KMS-11 (cell line): ENCODE results near the gene REN.

Source experiments
- H2AFZ ChIP-seq: fragments of 200-600 bp; sonication (generic); 2 replicates; pipeline ENCODE4 v1.6.1; 2016; ENCODE audit warnings: antibody characterized with exemption, mixed run types, low read depth
- H3K27ac ChIP-seq: fragments of 200-600 bp; sonication (generic); 2 replicates; pipeline ENCODE4 v1.6.1; 2016; ENCODE audit warnings: mild to moderate bottlenecking, mixed run types
- H3K27me3 ChIP-seq: fragments of 200-600 bp; sonication (generic); 2 replicates; pipeline ENCODE4 v1.6.1; 2017; ENCODE audit warnings: mild to moderate bottlenecking, low read depth, mixed run types, moderate library complexity; ENCODE audit not compliant: insufficient read depth
- H3K36me3 ChIP-seq: fragments of 200-600 bp; sonication (generic); 2 replicates; pipeline ENCODE4 v1.6.1; 2017; ENCODE audit warnings: mild to moderate bottlenecking, mixed run types; ENCODE audit not compliant: insufficient read depth
- H3K4me1 ChIP-seq: fragments of 200-600 bp; sonication (generic); 2 replicates; pipeline ENCODE4 v1.6.1; 2016; ENCODE audit warnings: mild to moderate bottlenecking, low read depth, mixed run types; ENCODE audit not compliant: poor library complexity, severe bottlenecking
- H3K4me2 ChIP-seq: fragments of 200-600 bp; sonication (generic); 2 replicates; pipeline ENCODE4 v1.7.0; 2016; ENCODE audit warnings: mild to moderate bottlenecking, mixed run types
- H3K4me3 ChIP-seq: fragments of 200-600 bp; sonication (generic); IDR thresholded peaks from 2 replicates; pipeline ENCODE4 v1.6.1; 2017; ENCODE audit warnings: low read depth, low read length, mixed read lengths; ENCODE audit not compliant: insufficient read depth
- H3K79me2 ChIP-seq: fragments of 200-600 bp; sonication (generic); 2 replicates; pipeline ENCODE4 v1.6.1; 2016; ENCODE audit warnings: low read depth, mixed run types; ENCODE audit not compliant: insufficient read depth
- H3K9ac ChIP-seq: fragments of 200-600 bp; sonication (generic); 2 replicates; pipeline ENCODE4 v1.6.1; 2016; ENCODE audit warnings: mild to moderate bottlenecking, mixed run types
- H4K20me1 ChIP-seq: fragments of 200-600 bp; sonication (generic); 2 replicates; pipeline ENCODE4 v1.6.1; 2016; ENCODE audit warnings: mild to moderate bottlenecking, mixed run types; ENCODE audit not compliant: insufficient read depth
- CTCF ChIP-seq: fragments of 200-600 bp; sonication (generic); conservative IDR thresholded peaks from 2 replicates; pipeline ENCODE4 v1.6.1; 2017; ENCODE audit warnings: low read depth, mild to moderate bottlenecking, antibody characterized with exemption, low read length, moderate library complexity, mixed read lengths

REN gene

GRCh38 chr1:204194080-204194479 lies 27.9 kb upstream of the REN start:
- H3K27me3 ChIP-seq, result peaks cover 12% of the 10 kb centered on the region; the same call in 1 of the 2 replicates
- H4K20me1 ChIP-seq, result no peaks in the 10 kb centered on the region; the same call in 1 of the 2 replicates
- H2AFZ ChIP-seq, result no peak overlapping the region
- H3K4me3 ChIP-seq, result no peak overlapping the region
- TF ChIP-seq CTCF, result no peak
- H3K27ac ChIP-seq, result no peak overlapping the region
- H3K36me3 ChIP-seq, result no peaks in the 10 kb centered on the region
- no peak overlapping the region for H3K4me2 ChIP-seq
- H3K9ac ChIP-seq, result no peak overlapping the region
- H3K4me1 ChIP-seq, result no peaks in the 10 kb centered on the region
- H3K79me2 ChIP-seq, result no peaks in the 10 kb centered on the region

- TF ChIP-seq CTCF, result no peak
- no peaks in the 10 kb centered on the region for H3K4me1 ChIP-seq
- no peaks in the 10 kb centered on the region; the same call in 1 of the 2 replicates for H4K20me1 ChIP-seq
- no peak overlapping the region for H3K4me3 ChIP-seq
- H3K36me3 ChIP-seq, result no peaks in the 10 kb centered on the region
- no peak overlapping the region for H3K27ac ChIP-seq
- H3K4me2 ChIP-seq, result no peak overlapping the region
- H2AFZ ChIP-seq, result no peak overlapping the region
- no peaks in the 10 kb centered on the region for H3K79me2 ChIP-seq
- peaks cover 12% of the 10 kb centered on the region; the same call in 1 of the 2 replicates for H3K27me3 ChIP-seq
- no peak overlapping the region for H3K9ac ChIP-seq
These were observed 26.6 kb upstream of the REN start for GRCh38 chr1:204192589-204193352.

DNA sequence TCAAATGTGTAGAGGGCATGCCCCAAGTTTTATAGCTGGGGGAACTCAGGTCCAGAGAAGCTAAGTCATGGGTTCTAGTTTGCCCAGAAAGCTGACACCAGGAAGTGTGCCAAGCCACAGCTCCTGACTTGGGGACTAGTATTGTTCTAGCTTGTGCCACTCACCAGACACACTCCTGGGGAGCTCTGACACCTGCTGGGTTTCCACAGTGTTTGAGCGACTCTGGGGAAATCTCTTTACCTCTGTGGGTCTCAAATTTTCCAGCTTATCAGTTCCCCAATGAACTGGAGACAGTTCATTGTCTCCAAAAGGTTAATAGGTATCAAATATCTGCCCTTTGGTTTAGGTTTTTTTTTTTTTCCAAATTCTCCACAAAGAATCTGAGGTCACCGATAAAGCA lies 25.9 kb upstream of the REN start:
- Histone ChIP-seq H3K9ac (no peak overlapping the region), H4K20me1 (no peaks in the 10 kb centered on the region; the same call in 1 of the 2 replicates), H3K4me1 (no peaks in the 10 kb centered on the region), H3K27ac (no peak overlapping the region), H3K79me2 (no peaks in the 10 kb centered on the region), H3K4me2 (no peak overlapping the region), H3K36me3 (no peaks in the 10 kb centered on the region), H3K27me3 (peaks cover 12% of the 10 kb centered on the region; the same call in 1 of the 2 replicates), H2AFZ (no peak overlapping the region), H3K4me3 (no peak overlapping the region)
- no peak for TF ChIP-seq CTCF

DNA sequence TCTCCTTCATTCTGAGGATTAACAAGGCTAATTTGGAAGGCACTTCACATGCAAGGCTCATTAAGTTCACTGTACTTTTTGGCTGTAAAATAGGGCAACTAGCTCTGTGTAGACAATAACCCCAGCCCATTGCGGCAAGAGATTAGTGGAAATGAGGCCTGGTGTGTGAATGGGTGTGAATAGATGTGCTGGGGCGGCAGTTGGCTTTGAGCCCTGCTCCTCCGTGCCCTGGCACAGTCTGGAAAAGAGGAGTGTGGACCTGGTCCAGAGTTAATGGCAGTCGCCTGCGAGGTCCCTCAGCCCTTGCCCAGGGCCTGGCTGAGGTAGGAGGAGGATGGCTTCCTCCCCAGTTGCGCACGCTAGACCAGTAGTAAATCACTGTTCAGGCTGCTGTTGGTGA lies 25.3 kb upstream of the REN start:
- no peaks in the 10 kb centered on the region for H3K36me3 ChIP-seq
- H3K4me1 ChIP-seq, result no peaks in the 10 kb centered on the region
- H3K4me3 ChIP-seq, result no peak overlapping the region
- H3K27ac ChIP-seq, result no peak overlapping the region
- H4K20me1 ChIP-seq, result no peaks in the 10 kb centered on the region; the same call in 1 of the 2 replicates
- no peak overlapping the region for H3K4me2 ChIP-seq
- H3K27me3 ChIP-seq, result peaks cover 12% of the 10 kb centered on the region; the same call in 1 of the 2 replicates
- H2AFZ ChIP-seq, result no peak overlapping the region
- H3K9ac ChIP-seq, result no peak overlapping the region
- no peak for TF ChIP-seq CTCF
- H3K79me2 ChIP-seq, result no peaks in the 10 kb centered on the region
